ENCODE data around the gene PNPLA2. TPM values are rescaled to one million over a fixed set of nuclear protein-coding genes. Genes with fewer than 3 reads are reported as not detected.

PNPLA2 gene
- total RNA-seq, 4 donors from 2014 or later, result 16.9 to 96.2 (median 37.1) TPM

DNA sequence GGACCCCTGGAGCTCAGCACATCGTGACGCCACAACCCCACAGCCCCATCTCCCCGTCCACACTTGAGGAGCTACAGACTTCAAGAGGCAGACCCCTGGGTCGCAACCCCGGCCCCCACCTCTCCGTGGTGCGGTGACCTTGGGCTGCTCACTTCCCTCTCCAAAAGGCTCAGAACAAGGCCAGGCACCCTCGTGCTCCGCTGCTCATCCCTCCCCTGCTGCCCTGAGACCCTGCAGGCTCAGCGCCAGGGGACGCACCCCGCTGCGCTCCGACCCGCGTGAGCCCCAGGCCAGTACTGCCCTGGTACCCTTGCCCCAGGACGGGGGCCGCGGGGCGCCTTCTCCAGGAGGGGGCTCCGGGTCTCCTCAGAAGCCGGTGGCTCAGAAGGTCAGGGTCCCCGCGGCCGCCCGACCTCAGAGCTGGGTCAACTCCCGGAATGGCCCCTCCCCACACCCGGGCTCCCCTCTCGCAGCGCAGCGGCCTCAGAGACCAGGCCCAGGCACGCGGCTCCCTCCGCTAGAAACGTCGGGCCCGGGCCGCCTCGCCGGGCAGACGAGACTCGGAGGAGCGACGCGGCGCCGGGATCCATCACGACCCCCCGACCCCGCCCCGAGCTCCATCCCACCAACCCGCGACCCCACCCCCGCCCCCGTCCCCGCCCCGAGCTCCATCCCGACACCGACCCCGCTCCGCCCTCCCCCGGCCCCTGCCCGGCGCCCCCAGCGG lies 42.0 kb upstream of the PNPLA2 start:
- peaks cover 0 to 20% of the 10 kb centered on the region in 2 donors for H3K4me1 ChIP-seq
- TF ChIP-seq POLR2A (IDR thresholded peaks at IDR 0.05), result no peak
- TF ChIP-seq CTCF (IDR thresholded peaks at IDR 0.05), result no peak
- peak overlapping the region; percentile 75 to 91 for H3K4me3 ChIP-seq
- no peaks in the 10 kb centered on the region for H3K27me3 ChIP-seq
- H3K27ac ChIP-seq, result peak overlapping the region; percentile 79 to 83
- no peaks in the 10 kb centered on the region for H3K36me3 ChIP-seq
- no peaks in the 10 kb centered on the region for H3K9me3 ChIP-seq
- intact Hi-C loops (cut with DNase I; ENCODE audit: low total_unique reads), result no loop called here
- peak in 1 of 2 donors; percentile 41 for DNase-seq

GRCh38 chr11:777288-778255 lies 41.1 kb upstream of the PNPLA2 start, which contains the start of gene GATD1:
Gene GATD1, minus strand, starts transcription at chr11:777487. Its CDS starts 25 bp downstream, at chr11:777462.
- TF ChIP-seq POLR2A (IDR thresholded peaks at IDR 0.05) (peak; percentile 48 to 88), CTCF (IDR thresholded peaks at IDR 0.05) (peak in 2 of 4 experiments; percentile 13 to 24)
- H3K4me1 ChIP-seq, result peaks cover 0 to 20% of the 10 kb centered on the region in 2 donors
- no peaks in the 10 kb centered on the region for H3K36me3 ChIP-seq
- H3K9me3 ChIP-seq, result no peaks in the 10 kb centered on the region
- H3K27me3 ChIP-seq, result no peaks in the 10 kb centered on the region
- DNase-seq, result peak; percentile 87 to 94
- peak within 1 kb of the TSS; percentile 75 to 91 for H3K4me3 ChIP-seq
- intact Hi-C loops (cut with DNase I; ENCODE audit: low total_unique reads), result no loop called here
- H3K27ac ChIP-seq, result peak within 1 kb of the TSS; percentile 79 to 83

DNA sequence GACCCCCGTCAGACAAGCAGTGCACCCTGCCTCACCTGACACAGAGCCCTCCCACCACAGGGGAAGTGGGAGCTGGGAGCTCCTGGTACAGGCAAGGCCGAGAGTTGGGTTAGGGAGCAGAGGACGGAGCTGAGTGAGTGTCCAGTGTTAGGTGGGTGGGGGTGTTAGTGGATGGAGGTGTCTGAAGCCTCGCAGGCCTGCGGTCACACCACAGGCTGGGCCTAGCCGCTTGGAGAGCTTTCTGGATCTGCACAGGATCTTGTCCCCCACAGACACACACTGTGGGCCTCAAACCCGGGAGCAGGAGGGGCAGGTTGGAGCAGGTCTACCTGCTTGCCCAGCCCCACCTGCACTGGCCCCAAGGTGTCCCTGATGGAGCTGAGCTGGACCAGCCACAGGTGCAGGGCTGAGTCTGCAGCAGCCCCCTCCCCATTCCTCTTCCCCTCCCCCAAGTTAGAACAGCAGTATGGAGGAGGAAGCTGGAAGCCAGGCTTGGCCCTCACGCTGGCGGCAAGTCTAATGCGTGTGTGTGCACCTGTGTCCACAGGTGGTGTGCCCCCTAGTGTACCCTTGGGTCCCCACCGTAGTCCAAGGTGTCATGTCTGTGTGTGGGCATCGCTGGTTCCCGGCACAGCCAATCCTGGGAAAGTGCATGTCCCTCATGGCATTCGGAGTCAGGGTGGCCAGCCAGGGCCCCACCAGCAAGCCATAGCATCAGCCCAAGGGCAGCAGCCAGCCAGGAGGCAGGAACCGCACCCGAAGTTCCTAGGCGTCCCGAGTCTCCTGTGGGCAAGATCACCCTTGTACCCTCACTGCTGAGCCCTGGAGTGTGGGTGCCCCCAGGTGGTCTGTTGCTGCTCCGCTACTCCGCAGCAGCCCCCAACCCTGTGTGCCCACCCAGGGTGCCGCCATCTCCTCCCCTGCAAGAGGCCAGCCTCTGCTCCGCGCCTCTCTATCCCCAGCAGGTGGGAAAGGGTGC lies 39.4 kb upstream of the PNPLA2 start:
- DNase-seq, result no peak
- no peaks in the 10 kb centered on the region for H3K27me3 ChIP-seq
- intact Hi-C loops (cut with DNase I; ENCODE audit: low total_unique reads), result no loop called here
- no peaks in the 10 kb centered on the region for H3K36me3 ChIP-seq
- TF ChIP-seq CTCF (IDR thresholded peaks at IDR 0.05) (no peak), POLR2A (IDR thresholded peaks at IDR 0.05) (no peak)
- H3K9me3 ChIP-seq, result no peaks in the 10 kb centered on the region
- peaks cover 0 to 26% of the 10 kb centered on the region in 2 donors for H3K4me1 ChIP-seq
- no peak overlapping the region for H3K27ac ChIP-seq
- no peak overlapping the region for H3K4me3 ChIP-seq

- DNase-seq, result peak in 1 of 2 donors; percentile 15
- Histone ChIP-seq H3K27ac (no peak overlapping the region), H3K9me3 (no peaks in the 10 kb centered on the region), H3K27me3 (no peaks in the 10 kb centered on the region), H3K4me3 (no peak overlapping the region), H3K36me3 (no peaks in the 10 kb centered on the region), H3K4me1 (peaks cover 0 to 26% of the 10 kb centered on the region in 2 donors)
- no peak for TF ChIP-seq CTCF (IDR thresholded peaks at IDR 0.05)
- intact Hi-C loops (cut with DNase I; ENCODE audit: low total_unique reads), result no loop called here
Measured at GRCh38 chr11:779955-780532, 38.7 kb upstream of the PNPLA2 start.

Data from uterus (tissue), 4 donors.